HuH-7 (cell line): Measurements from ENCODE around the gene DGCR6L.
A peak's percentile ranks its signal among the peaks of the same experiment; 100 is the strongest.
"Not testable (repeated sequence)": the region's sequence is repeated elsewhere in the genome, so short reads cannot be mapped to it uniquely, and the experiment has no call there.

Experiments
- DNase-seq: peaks from one replicate; pipeline ENCODE4 v3.0.0; 2011; ENCODE audit warnings: low spot score

DGCR6L gene

DNA sequence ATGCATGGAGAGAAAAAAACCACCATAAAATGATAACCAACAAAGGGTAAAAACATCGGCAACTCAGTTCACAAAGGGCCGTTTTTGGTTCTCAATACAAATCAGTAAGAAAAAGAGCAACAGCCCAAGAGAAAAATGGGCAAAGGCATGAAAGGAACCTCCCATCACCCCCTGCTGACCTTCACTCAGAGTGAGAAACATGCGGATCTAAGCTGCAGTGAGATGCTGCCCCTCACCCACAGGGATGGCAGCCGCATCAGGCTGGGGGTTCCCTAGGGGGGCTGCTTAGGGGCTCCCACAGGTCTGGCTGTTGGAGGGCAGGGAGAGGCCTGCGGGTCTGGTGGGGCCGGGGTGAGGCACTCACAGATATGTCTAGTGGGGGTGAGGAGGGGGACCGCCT lies 44.5 kb downstream of the DGCR6L start:
- DNase-seq, result not testable (repeated sequence)

DNA sequence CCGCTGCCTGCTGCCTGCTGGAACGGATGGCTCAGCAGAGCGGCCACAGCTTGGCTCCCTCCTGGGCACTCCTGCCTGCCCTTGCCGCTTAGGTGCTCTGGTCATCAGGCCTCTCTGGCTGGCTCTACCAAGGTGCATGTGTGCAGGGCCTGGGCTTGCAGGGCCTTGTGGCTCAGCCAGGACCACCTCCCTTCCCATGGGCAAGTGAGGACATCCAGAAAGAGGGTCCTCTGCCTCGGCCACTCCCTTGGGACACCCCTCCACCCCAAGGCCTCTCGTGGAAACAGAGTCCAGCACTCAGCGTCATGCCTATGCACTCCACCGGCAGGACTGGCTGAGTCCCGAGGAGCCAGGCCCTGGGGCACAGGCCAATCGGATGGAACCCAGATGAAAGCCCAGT lies 45.5 kb downstream of the DGCR6L start:
- DNase-seq, result not testable (repeated sequence)

DNA sequence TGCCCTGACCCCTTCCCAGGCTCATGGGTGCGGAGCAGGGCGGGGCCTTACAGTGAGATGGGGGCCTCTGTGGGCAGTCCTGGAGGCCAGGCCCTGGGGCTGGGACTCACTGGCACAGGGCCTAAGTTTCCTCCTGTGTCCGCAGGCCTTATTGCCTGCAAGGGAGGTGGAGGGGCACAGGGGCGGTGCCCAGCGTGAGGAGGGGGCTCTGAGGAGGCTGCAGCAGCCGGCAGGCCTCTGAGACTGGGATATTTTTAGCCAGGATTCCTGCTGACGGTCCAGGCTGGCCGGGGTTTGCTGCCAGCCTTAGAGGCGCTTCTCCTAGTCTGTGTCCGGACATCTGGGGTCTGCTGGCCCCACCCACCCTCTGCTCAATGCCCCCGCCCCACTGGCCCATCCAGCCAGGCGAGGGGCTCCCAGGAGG lies 46.1 kb downstream of the DGCR6L start:
- no peak for DNase-seq

DNA sequence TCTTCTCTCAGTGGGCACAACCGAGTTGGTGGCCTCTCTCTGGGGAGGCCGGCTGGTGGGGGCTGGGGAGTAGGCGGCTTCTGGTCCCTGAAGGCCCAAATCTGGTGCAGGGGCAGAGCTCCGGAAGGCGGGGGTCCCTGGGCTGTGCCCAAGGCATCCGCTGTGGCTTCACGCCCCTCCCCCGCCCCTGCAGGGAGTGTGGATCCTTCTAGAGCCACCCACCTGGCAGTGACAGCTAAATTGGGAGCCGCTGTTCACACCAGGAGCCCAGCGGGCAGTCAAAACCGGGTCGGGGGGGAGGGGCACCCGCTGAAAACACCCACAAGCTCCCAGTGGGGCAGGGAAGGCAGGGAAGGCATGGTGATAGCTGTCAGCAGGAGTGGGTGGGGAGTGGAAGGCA lies 47.2 kb downstream of the DGCR6L start:
- no peak for DNase-seq

DNA sequence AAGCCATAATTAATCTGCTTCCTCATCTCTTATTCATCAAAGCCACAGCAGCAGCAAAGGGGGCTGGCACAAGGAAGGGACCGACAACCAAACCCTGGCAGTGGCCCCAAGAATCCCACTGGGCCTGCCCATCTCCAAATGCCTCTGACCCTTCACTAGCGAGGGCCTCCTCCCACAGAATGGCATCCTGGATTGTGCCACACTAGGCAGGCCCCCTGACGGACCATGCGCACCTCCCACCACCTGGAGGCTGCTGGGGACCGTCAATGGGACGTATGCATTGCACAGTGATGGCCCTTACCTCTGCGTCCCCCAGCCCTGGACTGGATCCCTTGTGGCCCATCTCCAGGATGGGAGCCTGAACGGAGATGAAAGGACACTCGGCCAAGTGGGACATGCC lies 47.7 kb downstream of the DGCR6L start:
- no peak for DNase-seq

DNA sequence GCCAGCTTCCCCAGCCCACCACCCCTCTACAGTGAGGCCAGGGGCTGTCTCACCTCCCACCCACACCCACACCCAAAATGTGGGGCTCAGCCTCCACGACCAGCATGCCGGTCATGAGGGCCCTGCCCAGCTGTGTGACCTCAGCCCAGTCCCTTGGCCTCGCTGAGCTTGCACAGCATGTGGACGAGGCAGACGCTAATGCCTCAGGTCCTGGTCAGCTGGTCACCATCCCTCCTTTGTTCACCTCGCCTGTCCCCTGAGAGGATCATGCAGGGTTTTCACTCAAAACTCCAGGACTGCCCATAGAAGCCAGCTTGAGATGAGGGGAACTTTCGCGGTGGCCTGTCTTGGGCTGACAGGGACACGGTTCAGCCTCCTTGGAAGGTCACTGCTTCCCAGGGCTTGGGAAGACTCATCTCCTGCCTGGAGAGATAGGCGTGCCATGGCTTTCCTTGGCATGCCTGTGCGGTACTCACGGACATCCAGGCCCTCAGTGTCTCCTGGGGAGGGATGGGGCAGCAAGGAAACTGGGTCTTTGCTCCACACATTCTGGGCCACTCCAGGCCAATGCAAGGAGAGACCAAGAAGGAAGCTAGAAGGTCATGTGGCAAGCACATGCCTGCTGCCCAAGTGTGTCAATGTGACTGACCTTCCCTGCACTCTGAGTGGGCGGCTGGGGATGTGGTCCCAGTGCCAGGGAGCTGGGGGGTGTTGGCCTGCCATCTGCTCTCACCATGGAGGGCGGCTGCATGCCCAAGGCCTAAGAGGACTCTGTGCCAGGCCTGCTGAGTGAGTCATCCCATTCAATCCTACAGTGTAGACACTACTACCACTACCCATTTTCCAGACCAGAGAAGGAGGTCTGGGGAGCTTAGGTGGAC lies 48.5 kb downstream of the DGCR6L start:
- no peak for DNase-seq

DNA sequence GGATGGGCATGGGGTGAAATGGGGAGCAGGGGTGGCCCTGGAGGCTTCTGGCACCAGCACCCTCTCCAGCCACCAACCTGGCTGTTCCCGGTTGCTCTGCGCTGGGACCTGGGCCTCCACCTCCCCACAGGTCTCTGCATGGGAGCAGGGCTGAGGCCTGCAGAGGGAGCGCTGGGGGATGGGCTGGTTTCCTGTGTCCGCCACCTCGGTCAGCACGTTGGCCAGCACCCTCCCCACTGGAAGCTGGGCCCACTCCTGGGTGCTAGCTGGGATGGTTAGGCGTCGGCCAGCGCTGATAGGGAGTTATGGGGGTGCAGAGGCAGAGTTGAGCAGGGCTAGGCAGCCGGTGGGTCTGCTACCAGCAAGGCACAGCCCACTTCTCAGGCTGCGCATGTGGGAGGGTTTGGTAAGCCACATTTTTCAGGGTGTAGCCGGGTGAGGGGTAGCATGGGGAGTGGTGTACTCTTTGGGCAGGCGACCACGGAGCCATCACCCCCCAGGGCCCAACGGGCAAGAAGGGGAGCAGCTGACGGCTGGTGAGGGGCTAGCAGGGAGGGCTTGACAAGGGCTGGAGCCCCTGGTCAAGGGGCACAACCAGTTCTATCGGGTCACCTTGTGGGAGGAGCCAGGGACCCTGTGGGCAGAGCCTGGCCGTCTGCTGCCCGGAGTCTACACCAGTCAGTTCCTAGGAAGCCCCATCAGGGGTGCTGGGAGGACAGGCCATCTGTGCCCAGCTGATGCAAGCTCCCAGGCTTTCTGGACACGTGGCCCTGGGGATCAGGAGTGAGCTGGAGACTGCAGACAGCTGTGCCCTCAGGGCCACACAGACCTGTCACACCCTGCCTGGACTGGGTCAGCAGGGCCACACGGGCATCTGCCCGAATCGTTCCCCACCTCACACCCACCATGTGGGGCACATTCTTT lies 49.4 kb downstream of the DGCR6L start:
- not testable (repeated sequence) for DNase-seq

DNA sequence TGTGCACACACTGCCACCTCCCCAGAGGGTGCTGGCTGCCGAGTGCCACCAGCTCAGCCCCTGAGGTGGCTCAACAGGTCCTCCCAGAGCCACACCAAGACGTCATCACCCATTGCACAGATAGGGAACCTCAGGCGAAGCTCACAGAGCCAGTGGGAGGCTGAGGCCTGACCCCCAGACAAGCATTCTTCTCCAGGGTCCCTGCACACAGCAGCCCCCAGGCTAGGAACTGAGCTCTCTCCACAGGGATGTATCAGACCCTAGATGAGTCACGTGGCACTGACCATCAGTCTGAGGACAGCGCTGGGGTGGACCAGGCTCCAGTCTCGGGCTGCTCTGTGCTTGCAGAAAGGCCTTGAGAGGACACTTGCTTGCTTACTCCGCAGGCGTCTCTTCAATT lies 50.2 kb downstream of the DGCR6L start:
- not testable (repeated sequence) for DNase-seq

DNA sequence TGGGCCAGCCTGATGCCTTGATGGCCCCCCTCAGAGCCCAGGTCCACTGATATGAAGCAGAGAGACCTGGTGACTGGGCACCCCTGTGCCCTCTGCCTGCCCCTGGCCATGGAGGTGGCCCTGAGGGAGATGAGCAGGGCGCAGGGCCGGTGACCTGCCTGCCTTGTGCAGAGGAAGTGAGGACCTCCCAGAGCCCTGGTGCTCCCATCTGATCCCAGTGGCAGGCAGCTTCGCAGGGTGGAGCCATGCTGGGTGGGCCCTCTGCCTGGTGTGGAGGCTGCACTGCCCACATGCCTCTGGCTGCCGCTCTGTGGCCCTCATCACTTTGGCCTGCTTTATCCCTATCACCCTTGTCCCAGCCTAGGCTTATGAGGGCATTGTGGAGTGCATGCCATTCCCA lies 50.7 kb downstream of the DGCR6L start:
- DNase-seq, result not testable (repeated sequence)

DNA sequence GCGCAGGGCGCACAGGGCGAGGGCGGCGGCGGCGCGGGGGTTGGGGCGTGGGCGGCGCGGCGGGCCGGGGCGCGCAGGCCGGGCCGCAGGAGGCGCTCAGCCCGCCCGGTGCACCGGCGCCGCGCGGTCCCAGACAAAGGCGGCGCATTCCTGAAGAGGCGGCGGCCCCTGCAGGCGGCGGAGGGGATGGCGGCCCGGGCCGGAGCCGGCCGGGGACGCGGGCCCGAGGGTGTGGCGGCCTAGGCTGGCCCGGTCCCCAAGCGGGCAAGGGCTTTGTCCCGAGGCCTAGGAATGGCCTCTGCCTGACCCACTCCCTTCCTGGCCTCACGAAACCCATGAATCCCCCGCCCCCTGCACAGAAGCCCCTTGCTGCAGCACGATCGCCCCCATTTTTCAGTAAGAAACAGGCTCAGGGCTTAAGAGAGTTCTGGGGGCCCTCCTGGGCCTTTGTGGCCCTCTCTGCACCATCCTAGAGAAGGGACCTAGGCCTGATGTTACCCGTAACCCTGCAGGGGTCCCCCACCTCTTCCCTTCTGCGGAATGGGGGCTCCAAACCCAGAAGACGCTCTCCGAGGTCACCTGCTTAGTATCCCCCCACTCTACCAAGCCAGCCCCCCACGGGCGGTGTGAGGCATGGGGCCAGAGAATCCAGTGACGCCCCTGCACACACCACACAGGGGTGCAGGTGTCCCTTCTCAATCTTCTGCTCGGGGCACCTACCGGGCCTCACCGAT lies 51.4 kb downstream of the DGCR6L start, which contains the start of gene RTN4R:
Gene RTN4R, minus strand, starts transcription at position 40 of the 734 bp plus-strand sequence. CDS start 226 bp downstream, outside the sequence.
- peak; percentile 67 for DNase-seq

DNA sequence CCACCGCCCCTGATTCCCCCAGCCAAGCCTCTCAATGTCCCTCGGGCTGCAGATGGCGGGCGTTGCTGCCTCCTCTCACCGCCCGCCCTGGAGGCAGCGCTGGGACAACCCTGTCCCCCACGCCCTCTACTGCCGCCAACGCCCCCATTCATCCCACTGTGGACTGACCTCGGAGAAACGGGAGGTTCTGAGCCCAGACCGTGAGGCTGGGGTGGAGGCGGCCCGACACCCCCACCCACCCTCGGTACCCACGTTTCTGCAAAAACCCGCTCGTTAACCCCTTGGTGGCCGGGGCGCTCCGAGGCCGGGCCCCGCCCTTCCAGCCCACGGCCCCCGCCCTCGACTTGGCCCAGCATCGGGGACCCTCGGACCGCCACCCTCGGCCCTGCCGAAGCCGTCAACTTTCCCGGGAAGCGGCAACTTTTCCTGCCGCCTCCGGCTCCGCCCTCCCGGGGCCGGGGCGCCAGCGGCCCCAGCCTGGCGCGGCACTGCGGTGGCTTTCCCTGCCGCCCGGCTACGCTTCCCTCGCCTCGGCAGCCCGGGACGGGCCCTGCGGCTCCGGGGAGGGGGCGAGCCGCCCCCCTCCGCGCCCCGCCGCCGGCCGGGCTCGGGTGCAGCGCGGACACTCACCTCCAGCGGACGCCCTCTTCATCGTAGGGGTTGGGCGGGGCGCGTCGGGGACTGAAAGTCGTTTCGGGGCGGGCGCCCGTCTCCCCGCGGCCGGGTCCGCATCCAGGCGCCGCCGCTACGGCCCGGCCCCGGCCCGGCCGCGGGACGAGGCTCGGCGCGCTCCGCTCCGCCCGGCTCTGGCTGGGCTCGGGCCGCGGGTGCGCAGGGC lies 52.2 kb downstream of the DGCR6L start:
- no peak for DNase-seq

DNA sequence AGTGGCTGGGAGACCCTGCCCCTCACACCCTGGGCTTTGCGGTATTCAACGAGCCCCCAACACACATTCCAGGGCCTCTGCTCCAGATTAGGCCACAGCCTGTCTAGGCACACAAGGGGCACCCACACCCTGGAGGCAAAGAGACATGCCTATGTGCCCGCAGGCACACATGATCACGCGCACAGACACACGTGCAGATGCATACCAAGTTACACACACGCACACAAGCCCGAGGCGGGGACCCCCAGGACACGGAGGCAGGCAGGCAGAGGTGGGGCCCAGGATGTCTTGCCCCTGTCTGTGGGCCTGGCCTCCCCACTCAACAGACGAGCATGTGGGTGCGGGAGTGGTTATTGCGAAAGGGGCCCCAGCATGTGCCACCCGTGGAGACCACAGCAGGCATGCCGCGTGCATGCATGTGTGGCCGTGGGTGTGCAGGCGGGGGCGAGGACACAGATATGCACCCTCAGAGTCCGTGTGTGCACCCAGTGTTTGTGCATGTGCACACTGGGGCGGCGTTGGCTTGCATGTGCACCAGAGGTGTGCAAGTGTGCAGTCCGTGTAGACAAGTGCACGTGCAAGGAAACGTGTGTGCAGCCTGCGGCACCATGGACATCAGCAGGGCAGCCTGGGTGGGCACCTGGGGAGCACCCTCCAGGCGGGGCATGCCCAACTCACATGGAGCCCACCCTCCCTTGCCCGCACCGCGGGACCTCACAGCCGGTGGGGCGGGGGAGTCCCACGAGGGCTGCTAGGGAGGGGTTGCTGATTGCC lies 53.0 kb downstream of the DGCR6L start:
- DNase-seq, result not testable (repeated sequence)

DNA sequence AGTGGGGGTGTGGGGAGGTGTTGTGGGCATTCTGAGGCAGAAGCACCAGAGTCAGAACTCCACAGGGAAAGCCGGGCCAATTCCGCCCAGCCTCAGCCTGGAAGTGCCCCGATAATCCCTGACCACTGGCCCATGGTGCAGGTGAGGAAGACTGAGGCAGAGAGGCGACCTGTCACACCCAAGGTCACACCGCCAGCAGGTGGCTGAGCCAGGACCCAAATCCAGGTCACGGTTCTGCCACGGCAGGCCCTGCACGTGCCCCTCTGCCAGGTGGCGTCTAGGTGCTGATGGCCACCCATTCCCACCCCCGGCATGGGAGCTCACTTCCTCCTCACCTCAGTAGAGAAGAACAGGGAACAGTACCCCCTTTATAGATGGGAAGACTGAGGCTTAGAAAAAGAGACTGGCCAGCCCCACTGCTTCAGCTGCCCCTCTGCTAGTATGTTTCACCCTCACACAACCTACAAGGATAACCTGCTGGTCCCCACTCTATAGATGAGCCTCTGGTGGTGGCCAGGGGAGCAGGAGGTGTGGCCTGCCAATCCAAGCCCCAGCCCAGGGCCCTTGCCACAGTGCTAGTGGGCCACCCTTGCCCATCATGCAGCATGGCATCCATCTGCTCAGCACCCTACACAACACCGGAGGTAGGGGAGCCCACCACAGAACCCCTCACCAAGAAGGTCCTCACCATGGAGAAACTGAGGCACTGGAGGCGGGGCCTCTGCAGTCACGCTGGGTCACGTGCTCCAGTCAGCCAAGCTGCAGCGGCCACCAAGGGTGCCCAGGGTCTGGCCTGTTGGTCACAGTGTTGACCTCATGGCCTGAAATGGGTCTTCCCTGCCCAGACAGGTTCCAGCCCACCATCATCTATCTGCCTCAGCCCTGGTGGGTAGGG lies 53.8 kb downstream of the DGCR6L start:
- not testable (repeated sequence) for DNase-seq

DNA sequence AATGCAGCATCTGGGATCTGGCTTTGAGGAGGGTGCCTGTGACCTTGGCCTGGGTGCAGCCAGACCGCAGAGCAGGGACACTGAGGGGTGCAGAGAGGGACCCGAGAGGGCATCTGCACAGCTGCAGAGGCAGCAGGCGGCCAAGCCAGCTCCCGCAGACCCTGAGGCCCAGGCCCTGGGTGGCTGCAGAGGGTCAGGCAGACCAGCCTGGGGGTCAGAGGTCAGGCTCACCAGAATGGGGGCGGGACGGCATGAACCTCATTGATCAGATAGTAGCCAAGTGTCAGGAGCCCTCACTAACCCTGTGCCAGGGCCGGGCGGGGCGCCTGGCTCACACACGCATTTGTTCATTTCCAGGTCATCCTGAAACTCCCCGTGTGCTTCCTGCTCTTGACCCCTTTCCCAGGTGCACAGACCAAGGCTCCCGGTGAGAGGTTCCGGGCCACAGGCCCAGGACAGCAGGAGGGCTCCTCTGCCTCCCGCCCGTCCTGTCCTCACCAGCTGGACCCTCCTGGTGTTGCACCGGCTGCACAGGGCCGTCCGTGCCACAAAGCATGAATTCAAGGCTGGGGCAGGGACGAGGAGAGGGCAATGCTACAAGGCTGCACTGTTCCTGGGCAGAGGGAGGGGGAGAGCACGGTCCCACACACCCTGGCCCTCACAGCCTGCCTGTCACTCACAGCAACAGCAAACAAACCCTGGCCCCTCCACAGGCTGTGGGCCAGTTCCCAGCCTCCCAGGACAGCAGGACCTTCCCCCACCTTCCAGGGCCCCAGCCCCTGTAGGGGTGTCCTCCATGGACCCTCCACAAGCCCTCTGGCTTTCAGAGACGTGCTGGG lies 55.0 kb downstream of the DGCR6L start:
- DNase-seq, result no peak
